Right hindlimb (tissue), 1 donor: Measurements from ENCODE around the gene SIN3B.
A peak's percentile ranks its signal among the peaks of the same experiment; 100 is the strongest.
"Not testable (repeated sequence)": the region's sequence is repeated elsewhere in the genome, so short reads cannot be mapped to it uniquely, and the experiment has no call there.

Experiments used
- DNase-seq: peaks from one replicate; pipeline ENCODE4 v3.0.0-alpha.2; 2018

SIN3B gene

DNA sequence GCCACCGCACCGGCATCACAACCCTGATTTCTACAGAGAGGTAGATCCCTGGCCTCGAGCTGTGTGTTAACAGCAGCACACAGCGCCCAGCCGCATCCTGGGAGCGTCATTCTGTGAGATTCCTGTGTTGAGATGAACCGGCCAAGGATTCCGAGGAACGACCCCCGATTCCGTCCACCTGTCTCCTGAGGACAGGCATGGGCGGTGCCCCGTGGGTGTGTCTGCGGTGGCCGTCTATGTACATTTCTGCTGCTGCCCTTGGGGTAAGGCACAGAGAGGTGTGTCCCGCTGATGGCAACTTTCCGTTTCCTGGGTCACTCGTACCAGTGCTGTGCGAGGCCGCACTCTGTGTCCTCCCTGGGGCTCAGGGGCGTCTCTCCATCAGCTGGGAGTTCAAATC, 43.5 kb downstream of the SIN3B start:
- DNase-seq, result no peak

DNA sequence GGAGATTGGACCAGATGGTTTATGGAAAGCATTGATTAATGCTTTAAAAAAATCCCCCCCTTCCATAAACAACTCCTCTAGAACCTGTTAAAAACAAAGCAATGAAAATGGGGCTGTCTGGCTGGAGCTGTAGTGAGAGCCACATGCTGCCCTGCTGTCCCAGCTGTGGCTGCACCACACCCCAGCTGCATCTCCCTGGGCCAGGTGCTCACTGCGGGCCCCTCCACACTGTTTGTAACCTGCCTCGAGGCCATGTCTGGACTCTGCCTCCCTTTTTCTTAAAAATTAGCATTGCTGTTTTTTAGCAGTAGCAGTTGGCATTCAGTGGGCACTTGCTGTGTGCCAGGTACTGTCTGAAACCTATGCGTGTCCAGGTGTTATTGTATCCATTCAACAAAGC, 44.4 kb downstream of the SIN3B start:
- no peak for DNase-seq

DNA sequence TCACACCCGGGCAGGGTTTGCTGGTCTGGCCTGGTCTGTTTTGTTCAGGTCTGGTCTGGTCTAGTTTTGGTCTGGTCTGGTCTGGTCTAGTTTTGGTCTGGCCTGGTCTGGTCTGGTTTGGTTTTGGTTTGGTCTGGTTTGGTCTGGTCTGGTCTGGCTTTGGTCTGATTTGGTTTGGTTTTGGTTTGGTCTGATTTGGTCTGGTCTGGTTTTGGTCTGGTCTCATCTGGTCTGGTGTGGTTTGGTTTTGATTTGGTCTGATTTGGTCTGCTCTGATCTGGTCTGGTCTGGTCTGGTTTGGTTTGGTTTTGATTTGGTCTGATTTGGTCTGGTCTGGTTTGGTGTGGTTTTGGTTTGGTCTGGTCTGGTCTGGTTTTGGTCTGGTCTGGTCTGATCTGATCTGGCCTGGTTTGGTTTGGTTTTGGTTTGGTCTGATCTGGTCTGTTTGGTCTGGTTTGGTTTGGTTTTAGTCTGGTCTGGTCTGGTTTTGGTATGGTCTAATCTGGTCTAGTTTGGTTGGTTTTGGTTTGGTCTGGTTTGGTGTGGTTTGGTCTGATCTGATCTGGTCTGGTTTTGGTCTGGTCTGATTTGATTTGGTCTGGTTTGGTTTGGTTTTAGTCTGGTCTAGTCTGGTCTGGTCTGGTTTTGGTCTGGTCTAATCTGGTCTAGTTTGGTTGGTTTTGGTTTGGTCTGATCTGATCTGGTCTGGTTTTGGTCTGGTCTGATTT, 45.2 kb downstream of the SIN3B start:
- no peak for DNase-seq

DNA sequence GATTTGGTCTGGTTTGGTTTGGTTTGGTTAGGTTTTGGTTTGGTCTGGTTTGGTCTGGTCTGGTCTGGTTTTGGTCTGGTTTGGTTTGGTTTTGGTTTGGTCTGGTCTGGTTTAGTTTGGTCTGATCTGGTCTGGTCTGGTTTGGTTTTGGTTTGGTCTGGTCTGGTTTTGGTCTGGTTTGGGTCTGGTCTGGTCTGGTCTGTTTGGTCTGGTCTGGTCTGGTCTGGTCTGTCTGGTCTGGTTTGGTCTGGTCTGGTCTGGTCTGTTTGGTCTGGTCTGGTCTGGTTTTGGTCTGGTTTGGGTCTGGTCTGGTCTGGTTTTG, 45.7 kb downstream of the SIN3B start:
- DNase-seq, result not testable (repeated sequence)

DNA sequence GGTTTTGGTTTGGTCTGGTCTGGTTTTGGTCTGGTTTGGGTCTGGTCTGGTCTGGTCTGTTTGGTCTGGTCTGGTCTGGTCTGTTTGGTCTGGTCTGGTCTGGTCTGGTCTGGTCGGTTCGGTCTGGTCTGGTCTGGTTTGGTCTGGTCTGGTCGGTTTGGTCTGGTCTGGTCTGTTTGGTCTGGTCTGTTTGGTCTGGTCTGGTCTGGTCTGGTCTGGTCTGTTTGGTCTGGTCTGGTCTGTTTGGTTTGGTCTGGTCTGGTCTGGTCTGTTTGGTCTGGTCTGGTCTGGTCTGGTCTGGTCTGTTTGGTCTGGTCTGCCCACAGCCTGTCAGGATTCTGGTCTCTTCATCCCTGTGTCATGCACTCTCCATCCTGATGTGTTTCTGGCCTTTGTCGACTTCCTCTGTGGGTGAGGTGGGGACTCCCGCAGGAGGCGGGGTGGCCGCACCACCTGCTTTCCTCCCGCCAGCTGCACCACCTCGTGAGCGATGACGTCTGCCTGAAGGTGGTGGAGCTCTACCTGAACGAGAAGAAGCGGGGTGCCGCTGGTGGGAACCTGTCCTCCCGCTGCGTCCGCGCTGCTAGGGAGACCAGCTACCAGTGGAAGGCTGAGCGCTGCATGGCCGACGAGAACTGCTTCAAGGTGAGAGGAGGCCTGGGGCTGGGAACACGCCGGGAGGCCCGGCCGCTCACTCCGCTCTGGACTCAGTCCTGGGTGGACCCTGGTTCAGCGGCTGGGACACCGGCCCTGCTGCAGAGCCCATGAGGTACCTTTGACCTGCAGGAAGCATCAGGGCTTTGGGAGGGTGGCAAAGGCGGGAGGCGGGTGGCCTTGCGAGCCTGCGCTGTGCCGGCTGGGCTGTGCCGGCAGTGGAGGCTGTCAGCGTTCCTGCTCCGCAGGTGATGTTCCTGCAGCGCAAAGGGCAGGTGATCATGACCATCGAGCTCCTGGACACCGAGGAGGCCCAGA, 46.7 kb downstream of the SIN3B start:
- no peak for DNase-seq

DNA sequence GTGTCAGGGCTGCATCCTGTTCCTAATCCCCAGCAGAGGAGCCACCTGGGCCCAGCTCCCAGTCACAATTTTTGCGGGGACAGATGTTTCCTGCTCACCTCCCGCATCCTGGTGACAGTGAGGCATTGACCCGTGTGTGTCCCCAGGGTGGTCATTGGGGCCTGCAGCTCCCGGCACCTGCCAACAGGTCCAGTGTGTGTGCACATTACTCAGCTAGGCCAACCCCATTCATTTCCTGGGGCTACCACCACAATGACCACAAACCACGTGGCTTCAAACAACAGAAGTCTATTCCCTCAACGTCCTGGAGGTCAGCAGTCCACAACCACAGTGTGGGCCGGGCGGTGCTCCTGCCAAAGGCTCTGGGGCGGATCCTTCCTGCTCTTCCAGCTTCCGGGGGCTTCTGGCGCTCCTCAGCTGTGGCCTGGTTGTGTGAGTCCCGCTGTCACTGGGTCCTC, 47.7 kb downstream of the SIN3B start:
- peak; percentile 45 for DNase-seq

DNA sequence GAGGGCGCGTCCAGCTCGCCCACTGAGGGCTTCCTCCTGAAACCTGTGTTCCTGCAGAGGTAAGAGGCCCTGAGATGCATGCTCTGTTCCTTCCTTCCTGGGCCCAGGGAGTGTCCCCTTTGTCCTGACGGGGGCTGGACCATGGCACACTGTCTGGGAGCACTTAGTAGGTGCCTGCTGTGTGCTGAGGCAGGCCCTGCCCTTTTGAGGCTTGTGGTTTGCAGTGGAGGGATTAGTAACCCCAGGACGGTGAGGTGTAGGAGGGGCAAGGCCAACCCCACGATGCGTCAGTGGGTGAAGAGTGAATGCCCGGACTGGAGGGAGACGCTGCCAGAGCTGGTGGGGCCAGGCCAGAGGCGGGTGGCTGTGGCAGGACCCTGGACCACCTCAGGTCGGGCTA, 48.4 kb downstream of the SIN3B start:
- DNase-seq, result no peak

DNA sequence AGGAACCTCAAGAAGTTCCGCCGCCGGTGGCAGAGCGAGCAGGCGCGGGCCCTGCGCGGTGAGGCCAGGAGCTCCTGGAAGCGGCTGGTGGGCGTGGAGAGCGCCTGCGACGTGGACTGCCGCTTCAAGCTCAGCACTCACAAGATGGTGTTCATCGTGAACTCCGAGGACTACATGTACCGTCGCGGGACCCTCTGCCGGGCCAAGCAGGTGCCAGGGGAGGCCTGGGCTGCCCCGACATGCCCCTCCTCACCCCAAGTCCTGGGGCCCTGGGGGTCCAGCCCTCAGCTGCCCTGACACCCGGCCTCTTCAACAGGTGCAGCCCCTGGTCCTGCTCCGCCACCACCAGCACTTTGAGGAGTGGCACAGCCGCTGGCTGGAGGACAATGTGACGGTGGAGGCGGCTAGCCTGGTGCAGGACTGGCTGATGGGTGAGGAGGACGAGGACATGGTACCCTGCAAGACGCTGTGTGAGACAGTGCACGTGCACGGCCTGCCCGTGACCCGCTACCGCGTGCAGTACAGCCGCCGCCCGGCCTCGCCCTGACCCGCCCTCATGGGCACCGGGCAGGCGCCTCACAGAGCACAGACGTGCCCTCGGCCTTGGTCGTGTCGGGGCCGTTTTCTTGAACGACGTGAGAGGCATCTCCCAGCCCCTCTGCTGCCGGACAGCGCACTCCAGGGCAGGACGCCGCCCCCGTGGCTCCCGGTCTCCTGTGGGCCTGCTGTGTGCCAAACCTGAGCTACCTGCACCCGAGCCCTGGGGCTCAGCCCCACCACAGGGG, 49.2 kb downstream of the SIN3B start:
- no peak for DNase-seq

DNA sequence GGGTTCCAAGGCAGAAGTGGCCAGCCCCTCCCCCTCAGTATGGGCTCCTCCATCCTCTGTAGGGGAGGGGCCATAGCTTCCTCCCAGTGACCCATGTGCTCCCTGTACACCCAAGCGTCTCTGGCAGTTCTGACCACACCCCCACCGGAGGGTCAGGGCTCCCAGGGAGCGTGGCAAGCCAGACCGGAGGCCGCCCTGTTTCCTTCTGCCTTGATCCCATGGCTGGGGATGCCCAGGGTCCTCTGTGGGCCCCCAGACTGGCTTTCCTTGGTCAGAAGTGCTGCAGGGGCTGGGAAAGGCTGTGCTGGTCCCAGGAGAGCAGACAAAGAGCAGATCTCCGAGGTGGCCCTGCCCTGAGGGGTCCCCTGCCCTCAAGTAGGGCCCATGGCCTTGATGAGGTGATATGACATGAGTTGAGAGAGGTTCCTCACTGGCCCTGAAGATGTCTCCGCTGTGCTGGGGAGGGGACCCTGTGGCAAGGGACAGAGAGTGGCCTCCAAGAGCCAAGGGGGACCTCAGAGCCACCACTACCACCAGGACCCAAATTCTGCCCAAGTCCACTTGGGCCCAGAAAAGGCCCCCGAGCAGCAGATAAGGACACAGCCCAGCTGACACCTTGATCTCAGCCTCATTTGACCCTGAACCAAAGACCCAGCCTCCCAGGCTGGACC, 51.8 kb downstream of the SIN3B start:
- DNase-seq, result no peak

DNA sequence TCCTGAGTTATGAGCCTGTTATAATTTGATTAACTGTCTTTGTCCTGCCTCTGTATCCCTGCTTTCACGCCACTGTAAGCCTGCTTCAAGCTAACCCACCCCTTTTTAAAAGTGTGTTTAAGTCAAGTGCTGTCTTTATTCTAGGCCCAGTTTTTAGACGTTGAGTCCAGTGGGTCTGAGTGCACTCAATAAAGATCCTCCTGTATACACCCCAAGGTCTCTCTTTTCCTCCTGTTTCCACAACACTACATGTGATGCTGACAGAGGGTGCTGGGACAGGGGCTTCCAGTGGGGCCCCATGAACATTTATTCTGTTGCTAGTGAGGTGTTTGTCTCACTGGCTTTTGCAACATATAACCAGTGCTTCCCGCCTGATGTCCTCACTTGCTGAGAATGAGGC, 52.9 kb downstream of the SIN3B start:
- no peak for DNase-seq

DNA sequence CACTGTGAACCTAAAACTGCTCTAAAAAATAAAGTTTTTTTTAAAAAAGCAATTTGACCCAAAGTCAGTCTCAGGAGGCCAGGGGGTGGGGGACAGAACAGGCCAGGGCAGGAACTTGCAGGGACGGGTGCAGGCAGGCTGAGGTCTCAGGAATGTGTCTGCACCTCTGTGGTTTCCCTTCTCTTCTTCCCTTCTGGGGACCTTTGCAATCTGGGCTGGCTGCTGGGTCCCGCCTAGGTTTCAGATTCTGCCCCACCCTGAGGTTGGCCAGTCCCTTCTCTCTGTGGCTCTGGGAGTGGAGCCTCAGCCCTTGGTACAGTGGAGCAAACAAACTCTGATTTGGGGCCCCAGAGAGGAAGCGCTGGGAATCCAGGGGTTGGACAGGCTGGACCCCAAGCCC, 54.3 kb downstream of the SIN3B start:
- DNase-seq, result no peak

DNA sequence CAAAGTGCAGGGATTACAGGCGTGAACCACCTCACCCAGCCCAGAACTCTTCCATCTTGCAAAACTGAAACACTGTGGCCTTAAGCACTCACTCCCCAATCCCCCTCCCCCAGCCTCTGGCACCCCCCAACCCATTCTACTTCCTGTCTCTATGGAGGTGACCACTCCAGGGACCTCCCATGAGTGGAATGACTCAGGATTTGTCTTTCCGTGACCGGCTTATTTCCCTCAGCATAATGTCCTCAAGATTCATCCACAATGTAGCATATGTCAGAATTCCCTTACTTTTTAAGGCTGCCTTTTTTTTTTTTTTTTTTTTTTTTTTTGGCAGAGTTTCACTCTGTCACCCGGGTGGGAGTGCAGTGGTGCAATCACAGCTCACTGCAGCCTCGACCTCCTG, 56.0 kb downstream of the SIN3B start:
- DNase-seq, result no peak

DNA sequence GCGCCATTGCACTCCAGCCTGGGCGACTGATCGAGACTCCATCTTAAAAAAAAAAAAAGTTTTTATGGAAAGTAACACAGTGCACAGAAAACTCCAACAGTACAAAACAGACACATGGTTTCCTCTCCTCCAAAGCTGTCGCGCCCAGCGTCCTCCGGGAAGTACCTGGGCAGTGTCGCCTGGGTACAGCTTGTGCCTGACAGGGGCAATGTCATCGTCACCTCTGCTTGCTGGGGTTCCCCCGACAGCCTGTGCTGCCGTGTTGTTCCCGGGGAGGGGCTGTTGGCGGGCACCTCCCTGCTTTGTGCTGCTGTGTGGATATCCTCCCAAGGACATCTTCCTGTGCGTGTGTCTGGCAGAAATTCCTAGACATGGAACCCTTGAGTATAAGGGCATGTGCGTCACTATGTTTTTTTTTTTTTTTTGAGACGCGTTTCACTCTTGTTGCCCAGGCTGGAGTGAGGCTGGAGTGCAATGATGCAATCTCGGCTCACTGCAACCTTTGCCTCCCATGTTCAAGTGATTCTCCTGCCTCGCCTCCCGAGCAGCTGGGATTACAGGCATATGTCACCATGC, 57.2 kb downstream of the SIN3B start:
- DNase-seq, result no peak

DNA sequence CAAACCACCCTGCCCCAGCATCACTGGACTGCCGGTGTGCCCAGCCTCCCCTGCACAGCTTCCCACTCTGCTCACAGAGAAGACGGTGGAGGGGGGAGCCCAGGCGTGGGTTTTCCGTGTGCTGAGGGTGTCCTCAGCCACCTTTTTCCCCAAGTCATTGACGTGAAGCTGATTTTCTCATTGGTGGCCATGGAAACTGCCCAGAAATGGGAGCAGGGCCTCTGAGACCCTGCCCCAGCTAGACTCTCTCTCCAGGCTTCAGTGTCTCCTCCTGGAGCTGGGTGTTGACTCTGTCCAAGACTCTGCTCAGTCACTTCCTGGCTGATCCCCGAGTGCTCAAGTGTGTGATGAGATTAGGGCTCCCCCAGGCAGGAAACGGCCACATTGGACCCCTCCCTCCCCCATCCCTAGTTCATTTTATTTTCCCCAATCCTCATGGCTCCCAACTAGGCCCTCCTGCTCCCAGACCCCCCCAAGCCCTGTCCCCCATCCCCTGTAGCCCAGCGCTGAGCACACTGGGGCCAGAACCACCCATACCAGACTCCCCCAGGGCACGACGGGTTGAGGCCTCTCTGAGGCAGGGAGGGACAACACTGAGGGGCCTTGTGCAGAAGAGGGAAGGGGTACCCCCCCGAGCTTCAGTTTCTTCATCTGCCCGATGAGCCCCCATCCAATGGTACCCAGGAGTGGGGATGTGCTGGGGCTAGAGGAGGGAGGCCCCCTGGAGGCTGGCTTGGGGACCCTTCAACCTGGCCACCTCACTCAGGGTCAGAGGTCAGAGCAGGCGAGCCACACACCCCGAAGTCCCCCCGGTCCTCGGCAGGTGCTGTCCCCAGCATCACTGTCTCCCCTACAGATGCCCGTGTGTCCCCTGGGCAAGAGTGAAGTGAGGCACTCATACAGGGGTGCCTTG, 58.4 kb downstream of the SIN3B start:
- DNase-seq, result no peak

DNA sequence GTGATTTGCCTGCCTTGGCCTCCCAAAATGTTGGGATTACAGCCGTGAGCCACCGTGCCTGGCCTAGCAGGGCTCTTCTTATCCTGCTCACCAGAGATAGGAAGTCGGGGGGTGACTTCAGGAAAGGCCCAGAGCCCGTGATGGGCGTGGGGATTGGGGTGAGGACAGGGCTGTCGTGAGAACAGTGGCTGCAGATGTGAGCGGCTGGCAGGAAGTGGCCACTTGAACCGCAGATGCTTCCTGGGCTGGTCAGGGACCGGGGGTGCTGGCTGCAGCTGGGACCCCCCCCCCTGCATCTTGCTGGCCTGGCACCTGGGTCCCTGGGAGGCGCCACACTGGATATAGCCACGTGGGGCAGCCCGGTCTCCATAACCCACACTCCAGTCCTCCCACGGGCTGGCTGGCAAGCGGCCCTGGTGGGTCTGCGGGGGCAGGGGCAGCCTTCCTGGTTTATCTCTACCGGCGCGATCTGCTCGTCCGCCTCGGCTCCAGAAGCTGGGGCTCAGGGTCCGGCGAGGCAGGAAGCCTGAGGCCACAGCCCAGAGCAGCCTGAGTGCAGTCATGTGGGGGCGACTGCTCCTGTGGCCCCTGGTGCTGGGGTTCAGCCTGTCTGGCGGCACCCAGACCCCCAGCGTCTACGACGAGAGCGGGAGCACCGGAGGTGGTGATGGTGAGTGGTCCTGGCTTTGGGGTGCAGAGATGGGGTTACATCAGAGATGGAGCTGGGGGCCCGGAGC, 59.6 kb downstream of the SIN3B start, which contains the start of gene F2RL3:
F2RL3 (plus strand) TSS at position 371 of the 737 bp plus-strand sequence; CDS start at position 562, 191 bp downstream.
- peak; percentile 65 for DNase-seq

DNA sequence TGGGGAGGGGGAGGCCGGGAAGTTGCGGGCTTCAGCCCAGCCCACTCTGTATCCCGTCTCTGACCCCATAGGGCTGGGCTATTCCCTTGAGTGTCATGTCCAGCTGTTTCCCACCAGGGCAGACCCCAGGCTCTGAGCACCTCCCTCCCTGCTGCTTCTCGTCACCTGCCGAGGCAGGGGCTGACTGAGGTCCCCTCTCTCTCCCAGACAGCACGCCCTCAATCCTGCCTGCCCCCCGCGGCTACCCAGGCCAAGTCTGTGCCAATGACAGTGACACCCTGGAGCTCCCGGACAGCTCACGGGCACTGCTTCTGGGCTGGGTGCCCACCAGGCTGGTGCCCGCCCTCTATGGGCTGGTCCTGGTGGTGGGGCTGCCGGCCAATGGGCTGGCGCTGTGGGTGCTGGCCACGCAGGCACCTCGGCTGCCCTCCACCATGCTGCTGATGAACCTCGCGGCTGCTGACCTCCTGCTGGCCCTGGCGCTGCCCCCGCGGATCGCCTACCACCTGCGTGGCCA, 60.2 kb downstream of the SIN3B start:
- DNase-seq, result no peak

DNA sequence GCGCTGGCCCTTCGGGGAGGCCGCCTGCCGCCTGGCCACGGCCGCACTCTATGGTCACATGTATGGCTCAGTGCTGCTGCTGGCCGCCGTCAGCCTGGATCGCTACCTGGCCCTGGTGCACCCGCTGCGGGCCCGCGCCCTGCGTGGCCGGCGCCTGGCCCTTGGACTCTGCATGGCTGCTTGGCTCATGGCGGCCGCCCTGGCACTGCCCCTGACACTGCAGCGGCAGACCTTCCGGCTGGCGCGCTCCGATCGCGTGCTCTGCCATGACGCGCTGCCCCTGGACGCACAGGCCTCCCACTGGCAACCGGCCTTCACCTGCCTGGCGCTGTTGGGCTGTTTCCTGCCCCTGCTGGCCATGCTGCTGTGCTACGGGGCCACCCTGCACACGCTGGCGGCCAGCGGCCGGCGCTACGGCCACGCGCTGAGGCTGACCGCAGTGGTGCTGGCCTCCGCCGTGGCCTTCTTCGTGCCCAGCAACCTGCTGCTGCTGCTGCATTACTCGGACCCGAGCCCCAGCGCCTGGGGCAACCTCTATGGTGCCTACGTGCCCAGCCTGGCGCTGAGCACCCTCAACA, 60.8 kb downstream of the SIN3B start:
- DNase-seq, result no peak

DNA sequence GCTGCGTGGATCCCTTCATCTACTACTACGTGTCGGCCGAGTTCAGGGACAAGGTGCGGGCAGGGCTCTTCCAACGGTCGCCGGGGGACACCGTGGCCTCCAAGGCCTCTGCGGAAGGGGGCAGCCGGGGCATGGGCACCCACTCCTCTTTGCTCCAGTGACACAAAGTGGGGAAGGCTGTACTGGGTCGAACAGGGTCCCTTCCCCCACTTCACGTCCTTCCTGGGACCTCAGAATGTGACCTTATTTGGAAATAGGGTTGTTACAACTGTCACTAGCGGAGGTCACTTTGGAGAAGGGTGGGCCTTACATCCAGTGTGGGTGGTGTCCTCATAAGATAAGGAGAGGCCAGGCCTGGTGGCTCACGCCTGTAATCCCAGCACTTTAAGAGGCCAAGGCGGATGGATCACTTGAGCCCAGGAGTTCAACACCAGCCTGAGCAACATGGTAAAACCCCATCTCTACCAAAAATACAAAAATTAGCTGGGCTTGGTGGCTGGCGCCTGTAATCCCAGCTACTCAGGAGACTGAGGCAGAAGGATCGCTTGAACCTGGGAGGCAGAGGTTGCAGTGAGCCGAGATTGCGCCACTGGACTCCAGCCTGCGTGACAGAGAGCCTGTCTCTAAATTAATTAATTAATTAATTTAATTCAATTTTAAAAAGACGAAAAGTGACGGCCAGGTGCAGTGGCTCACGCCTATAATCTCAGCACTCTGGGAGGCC, 61.4 kb downstream of the SIN3B start:
- no peak for DNase-seq
